HepG2 (cell line): ENCODE data around the gene TP53TG5. TPM values are rescaled to one million over a fixed set of nuclear protein-coding genes. Genes with fewer than 3 reads are reported as not detected.
A peak's percentile ranks its signal among the peaks of the same experiment; 100 is the strongest.

Experiments
- ARHGAP35 ChIP-seq: sonication (generic); formaldehyde crosslinking; IDR thresholded peaks from 2 replicates; pipeline ENCODE4 v1.9.0; 2022; ENCODE audit warnings: mild to moderate bottlenecking, inconsistent platforms, moderate library complexity, missing genetic modification reagents, borderline replicate concordance
- KLF11 ChIP-seq: IDR thresholded peaks from 2 replicates; pipeline ENCODE4 v1.6.1; 2016; ENCODE audit warnings: missing compliant biosample characterization
- MTF2 ChIP-seq: sonication (generic); formaldehyde crosslinking; IDR thresholded peaks from 2 replicates; pipeline ENCODE4 v1.5.0; 2020; ENCODE audit warnings: missing genetic modification reagents, borderline replicate concordance
- PCBP2 ChIP-seq: fragments of 200-400 bp; formaldehyde crosslinking; optimal IDR thresholded peaks from 2 replicates; pipeline ENCODE3; 2018; ENCODE audit warnings: low read length, low read depth; ENCODE audit not compliant: poor library complexity, severe bottlenecking
- TAF15 ChIP-seq: fragments of 200-400 bp; formaldehyde crosslinking; IDR thresholded peaks from one replicate; pipeline ENCODE4 v1.6.1; 2018; ENCODE audit warnings: mild to moderate bottlenecking, low read depth, low read length; ENCODE audit not compliant: poor library complexity, severe bottlenecking
- TEAD2 ChIP-seq: sonication (generic); formaldehyde crosslinking; IDR thresholded peaks from 2 replicates; pipeline ENCODE4 v1.9.0; 2021; ENCODE audit warnings: missing genetic modification reagents
- YEATS2 ChIP-seq: sonication (generic); formaldehyde crosslinking; IDR thresholded peaks from 2 replicates; pipeline ENCODE4 v1.4.0; 2020; ENCODE audit warnings: missing genetic modification reagents, borderline replicate concordance
- ZMYM3 ChIP-seq: sonication (generic); formaldehyde crosslinking; IDR thresholded peaks from 2 replicates; pipeline ENCODE4 v1.5.1; 2020; ENCODE audit warnings: mild to moderate bottlenecking, missing genetic modification reagents
- ZNF253 ChIP-seq: sonication (generic); formaldehyde crosslinking; IDR thresholded peaks from 2 replicates; pipeline ENCODE4 v1.8.0; 2022; ENCODE audit warnings: mild to moderate bottlenecking, missing genetic modification reagents, borderline replicate concordance
- ZNF543 ChIP-seq: sonication (generic); formaldehyde crosslinking; IDR thresholded peaks from 2 replicates; pipeline ENCODE4 v1.4.0; 2020; ENCODE audit warnings: mild to moderate bottlenecking, missing genetic modification reagents
- ZNF558 ChIP-seq: sonication (generic); formaldehyde crosslinking; IDR thresholded peaks from 2 replicates; pipeline ENCODE4 v1.9.0; 2022; ENCODE audit warnings: mild to moderate bottlenecking, missing genetic modification reagents, borderline replicate concordance
- polyA plus RNA-seq, 8 experiments: library from polyadenylated mRNA; depleted of rRNA in 3 of 8; stranded (reverse) in 7 of 8; unstranded in 1 of 8; fragments of >200 nt; fragmentation: Illumina TruSeq in 4 of 8; extraction: Trizol in 4 of 8; gene quantifications; 2 replicates each; pipeline versions ENCODE4 v1.2.1 to v1.2.3, GENCODE V29; 2011 to 2016; ENCODE audit warnings: low read depth in 4 of 8, missing spikeins in 1 of 8, mixed read lengths in 1 of 8; ENCODE audit not compliant: insufficient read depth in 1 of 8
- total RNA-seq, 5 experiments: library from RNA; depleted of rRNA; stranded (reverse); fragments of >200 nt; fragmentation: Illumina TruSeq; extraction: Trizol; gene quantifications; 2 replicates each; pipeline ENCODE4 v1.2.3, GENCODE V29; 2016; ENCODE audit warnings: low read depth in 1 of 5
- TF ChIP-seq, protein P1 (sequence below): sonication (generic); formaldehyde crosslinking; IDR thresholded peaks from 2 replicates; pipeline ENCODE4 v1.4.0; 2020; ENCODE audit warnings: missing genetic modification reagents, borderline replicate concordance
- TF ChIP-seq, protein P2 (sequence below): sonication (generic); formaldehyde crosslinking; IDR thresholded peaks from 2 replicates; pipeline ENCODE4 v1.8.0; 2022; ENCODE audit warnings: missing genetic modification reagents, low read depth, mild to moderate bottlenecking, borderline replicate concordance
- TF ChIP-seq, protein P3 (sequence below): sonication (generic); formaldehyde crosslinking; IDR thresholded peaks from 2 replicates; pipeline ENCODE4 v1.5.1; 2020; ENCODE audit warnings: mild to moderate bottlenecking, missing genetic modification reagents, borderline replicate concordance
- TF ChIP-seq, protein P4 (sequence below): sonication (generic); formaldehyde crosslinking; IDR thresholded peaks from 2 replicates; pipeline ENCODE4 v1.4.0; 2020; ENCODE audit warnings: missing genetic modification reagents

Gene TP53TG5
- total and polyA plus RNA-seq, 2 of the 13 experiments (the other 11 are each of a cell fraction or from before 2014, with no cell fraction given): 0.11 TPM; not detected in 1

GRCh38 chr20:45406260-45407066 is 28.3 kb upstream of the TP53TG5 start (continued):
- TF ChIP-seq, protein P1, sequence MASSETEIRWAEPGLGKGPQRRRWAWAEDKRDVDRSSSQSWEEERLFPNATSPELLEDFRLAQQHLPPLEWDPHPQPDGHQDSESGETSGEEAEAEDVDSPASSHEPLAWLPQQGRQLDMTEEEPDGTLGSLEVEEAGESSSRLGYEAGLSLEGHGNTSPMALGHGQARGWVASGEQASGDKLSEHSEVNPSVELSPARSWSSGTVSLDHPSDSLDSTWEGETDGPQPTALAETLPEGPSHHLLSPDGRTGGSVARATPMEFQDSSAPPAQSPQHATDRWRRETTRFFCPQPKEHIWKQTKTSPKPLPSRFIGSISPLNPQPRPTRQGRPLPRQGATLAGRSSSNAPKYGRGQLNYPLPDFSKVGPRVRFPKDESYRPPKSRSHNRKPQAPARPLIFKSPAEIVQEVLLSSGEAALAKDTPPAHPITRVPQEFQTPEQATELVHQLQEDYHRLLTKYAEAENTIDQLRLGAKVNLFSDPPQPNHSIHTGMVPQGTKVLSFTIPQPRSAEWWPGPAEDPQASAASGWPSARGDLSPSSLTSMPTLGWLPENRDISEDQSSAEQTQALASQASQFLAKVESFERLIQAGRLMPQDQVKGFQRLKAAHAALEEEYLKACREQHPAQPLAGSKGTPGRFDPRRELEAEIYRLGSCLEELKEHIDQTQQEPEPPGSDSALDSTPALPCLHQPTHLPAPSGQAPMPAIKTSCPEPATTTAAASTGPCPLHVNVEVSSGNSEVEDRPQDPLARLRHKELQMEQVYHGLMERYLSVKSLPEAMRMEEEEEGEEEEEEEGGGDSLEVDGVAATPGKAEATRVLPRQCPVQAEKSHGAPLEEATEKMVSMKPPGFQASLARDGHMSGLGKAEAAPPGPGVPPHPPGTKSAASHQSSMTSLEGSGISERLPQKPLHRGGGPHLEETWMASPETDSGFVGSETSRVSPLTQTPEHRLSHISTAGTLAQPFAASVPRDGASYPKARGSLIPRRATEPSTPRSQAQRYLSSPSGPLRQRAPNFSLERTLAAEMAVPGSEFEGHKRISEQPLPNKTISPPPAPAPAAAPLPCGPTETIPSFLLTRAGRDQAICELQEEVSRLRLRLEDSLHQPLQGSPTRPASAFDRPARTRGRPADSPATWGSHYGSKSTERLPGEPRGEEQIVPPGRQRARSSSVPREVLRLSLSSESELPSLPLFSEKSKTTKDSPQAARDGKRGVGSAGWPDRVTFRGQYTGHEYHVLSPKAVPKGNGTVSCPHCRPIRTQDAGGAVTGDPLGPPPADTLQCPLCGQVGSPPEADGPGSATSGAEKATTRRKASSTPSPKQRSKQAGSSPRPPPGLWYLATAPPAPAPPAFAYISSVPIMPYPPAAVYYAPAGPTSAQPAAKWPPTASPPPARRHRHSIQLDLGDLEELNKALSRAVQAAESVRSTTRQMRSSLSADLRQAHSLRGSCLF: no peak
- TF ChIP-seq, protein P2, sequence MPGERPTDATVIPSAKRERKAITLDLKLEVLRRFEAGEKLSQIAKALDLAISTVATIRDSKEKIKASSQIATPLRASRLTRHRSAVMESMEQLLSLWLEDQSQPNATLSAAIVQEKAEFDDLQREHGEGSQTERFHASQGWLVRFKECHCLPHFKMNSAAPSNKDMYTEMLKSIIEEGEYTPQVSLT (CRISPR knock-in tag): no peak
- TF ChIP-seq ARHGAP35 (CRISPR knock-in tag) (peak; percentile 13; the same call in 1 of the 2 replicates), ZNF558 (CRISPR knock-in tag) (peak; percentile 67; the same call in 1 of the 2 replicates), MTF2 (no peak), KLF11 (CRISPR knock-in tag) (no peak), PCBP2 (no peak), YEATS2 (no peak), TAF15 (no peak), TEAD2 (CRISPR knock-in tag) (no peak), ZNF253 (no peak), ZMYM3 (CRISPR knock-in tag) (no peak), ZNF543 (CRISPR knock-in tag) (peak; percentile 58)
- TF ChIP-seq, protein P3, sequence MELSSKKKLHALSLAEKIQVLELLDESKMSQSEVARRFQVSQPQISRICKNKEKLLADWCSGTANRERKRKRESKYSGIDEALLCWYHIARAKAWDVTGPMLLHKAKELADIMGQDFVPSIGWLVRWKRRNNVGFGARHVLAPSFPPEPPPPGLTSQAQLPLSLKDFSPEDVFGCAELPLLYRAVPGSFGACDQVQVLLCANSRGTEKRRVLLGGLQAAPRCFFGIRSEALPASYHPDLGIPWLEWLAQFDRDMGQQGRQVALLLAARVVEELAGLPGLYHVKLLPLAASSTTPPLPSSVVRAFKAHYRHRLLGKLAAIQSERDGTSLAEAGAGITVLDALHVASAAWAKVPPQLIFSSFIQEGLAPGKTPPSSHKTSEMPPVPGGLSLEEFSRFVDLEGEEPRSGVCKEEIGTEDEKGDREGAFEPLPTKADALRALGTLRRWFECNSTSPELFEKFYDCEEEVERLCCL (CRISPR knock-in tag): no peak
- TF ChIP-seq, protein P4, sequence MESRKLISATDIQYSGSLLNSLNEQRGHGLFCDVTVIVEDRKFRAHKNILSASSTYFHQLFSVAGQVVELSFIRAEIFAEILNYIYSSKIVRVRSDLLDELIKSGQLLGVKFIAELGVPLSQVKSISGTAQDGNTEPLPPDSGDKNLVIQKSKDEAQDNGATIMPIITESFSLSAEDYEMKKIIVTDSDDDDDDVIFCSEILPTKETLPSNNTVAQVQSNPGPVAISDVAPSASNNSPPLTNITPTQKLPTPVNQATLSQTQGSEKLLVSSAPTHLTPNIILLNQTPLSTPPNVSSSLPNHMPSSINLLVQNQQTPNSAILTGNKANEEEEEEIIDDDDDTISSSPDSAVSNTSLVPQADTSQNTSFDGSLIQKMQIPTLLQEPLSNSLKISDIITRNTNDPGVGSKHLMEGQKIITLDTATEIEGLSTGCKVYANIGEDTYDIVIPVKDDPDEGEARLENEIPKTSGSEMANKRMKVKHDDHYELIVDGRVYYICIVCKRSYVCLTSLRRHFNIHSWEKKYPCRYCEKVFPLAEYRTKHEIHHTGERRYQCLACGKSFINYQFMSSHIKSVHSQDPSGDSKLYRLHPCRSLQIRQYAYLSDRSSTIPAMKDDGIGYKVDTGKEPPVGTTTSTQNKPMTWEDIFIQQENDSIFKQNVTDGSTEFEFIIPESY (CRISPR knock-in tag): no peak
